H1 (cell line): ENCODE results near the gene CAMTA1. TPM values are rescaled to one million over a fixed set of nuclear protein-coding genes. Genes with fewer than 3 reads are reported as not detected.

ENCODE experiments used
- BRCA1 ChIP-seq: IDR thresholded peaks from 2 replicates; pipeline ENCODE4 v1.6.1; 2012; ENCODE audit warnings: low read depth, low read length, improper control_type of control experiment
- FOSL1 ChIP-seq: IDR thresholded peaks from 2 replicates; pipeline ENCODE4 v1.6.1; 2011; ENCODE audit warnings: mild to moderate bottlenecking, low read depth, low read length, moderate library complexity; ENCODE audit not compliant: insufficient read depth
- GTF2F1 ChIP-seq: IDR thresholded peaks from 2 replicates; pipeline ENCODE4 v1.6.1; 2012; ENCODE audit warnings: low read depth, low read length, improper control_type of control experiment, borderline replicate concordance
- RAD21 ChIP-seq, 2 experiments: IDR thresholded peaks in 1 of 2; conservative IDR thresholded peaks in 1 of 2; 2 replicates each; pipeline ENCODE4 v1.6.1; 2011; ENCODE audit warnings: low read depth in 2 of 2, low read length in 2 of 2, improper control_type of control experiment in 1 of 2, inconsistent platforms in 1 of 2, mild to moderate bottlenecking in 1 of 2, moderate library complexity in 1 of 2
- SIN3A ChIP-seq, 2 experiments: IDR thresholded peaks in 1 of 2; conservative IDR thresholded peaks in 1 of 2; 2 replicates each; pipeline ENCODE4 v1.6.1; 2011 to 2012; ENCODE audit warnings: low read length in 2 of 2, improper control_type of control experiment in 1 of 2, low read depth in 1 of 2, mild to moderate bottlenecking in 1 of 2
- polyA plus RNA-seq, 7 experiments: library from polyadenylated mRNA; depleted of rRNA in 3 of 7; stranded (reverse) in 5 of 7; unstranded in 2 of 7; fragments of >200 nt in 5 of 7; fragments of 200-250 nt in 2 of 7; gene quantifications; 1 replicate in 5 of 7; 2 replicates in 1 of 7; 4 replicates in 1 of 7; pipeline versions ENCODE4 v1.2.1 to v1.2.3, GENCODE V29; 2011 to 2013; ENCODE audit warnings: missing spikeins in 2 of 7, mixed read lengths in 2 of 7
- total RNA-seq: library from RNA; stranded (reverse); fragmentation: NEBNext Ultra II Directional; extraction: Animal tissue kit (Norgen Biotek cat#: 25700); gene quantifications from 2 replicates; pipeline ENCODE4 v1.2.1, GENCODE V29; 2021
- TF ChIP-seq, protein P1 (sequence below): IDR thresholded peaks from 2 replicates; pipeline ENCODE4 v1.6.1; 2011; ENCODE audit warnings: low read depth, mild to moderate bottlenecking, low read length; ENCODE audit not compliant: insufficient read depth
- TF ChIP-seq, protein P2 (sequence below): IDR thresholded peaks from 2 replicates; pipeline ENCODE4 v1.6.1; 2012; ENCODE audit warnings: inconsistent platforms

CAMTA1 gene
- total and polyA plus RNA-seq, 2 of the 8 experiments (the other 6 are each of a cell fraction or from before 2014, with no cell fraction given), result 65.0 to 119 TPM

GRCh38 chr1:7042322-7043190 lies 257.3 kb downstream of the CAMTA1 start (continued):
- TF ChIP-seq, protein P1, sequence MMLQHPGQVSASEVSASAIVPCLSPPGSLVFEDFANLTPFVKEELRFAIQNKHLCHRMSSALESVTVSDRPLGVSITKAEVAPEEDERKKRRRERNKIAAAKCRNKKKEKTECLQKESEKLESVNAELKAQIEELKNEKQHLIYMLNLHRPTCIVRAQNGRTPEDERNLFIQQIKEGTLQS, result no peak
- TF ChIP-seq, protein P2, sequence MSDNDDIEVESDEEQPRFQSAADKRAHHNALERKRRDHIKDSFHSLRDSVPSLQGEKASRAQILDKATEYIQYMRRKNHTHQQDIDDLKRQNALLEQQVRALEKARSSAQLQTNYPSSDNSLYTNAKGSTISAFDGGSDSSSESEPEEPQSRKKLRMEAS, result no peak
- TF ChIP-seq FOSL1, result no peak
- no peak for TF ChIP-seq BRCA1
- 0 out of 4 replicates have a peak, but pooled peaks of 1 of the 2 experiments have one; percentile 11 for TF ChIP-seq SIN3A (conservative IDR thresholded peaks at IDR 0.05 in 1 of 2, IDR thresholded peaks at IDR 0.05 in 1 of 2; ENCODE audit: low read depth in 1 of 2, low read length in 2 of 2)
- TF ChIP-seq GTF2F1, result no peak
- peak; percentile 69 to 74 for TF ChIP-seq RAD21 (IDR thresholded peaks at IDR 0.05 in 1 of 2, conservative IDR thresholded peaks at IDR 0.05 in 1 of 2; ENCODE audit: low read depth in 2 of 2, low read length in 2 of 2)
